ENCODE measurements around the gene CMC2.

The CMC2 gene

DNA sequence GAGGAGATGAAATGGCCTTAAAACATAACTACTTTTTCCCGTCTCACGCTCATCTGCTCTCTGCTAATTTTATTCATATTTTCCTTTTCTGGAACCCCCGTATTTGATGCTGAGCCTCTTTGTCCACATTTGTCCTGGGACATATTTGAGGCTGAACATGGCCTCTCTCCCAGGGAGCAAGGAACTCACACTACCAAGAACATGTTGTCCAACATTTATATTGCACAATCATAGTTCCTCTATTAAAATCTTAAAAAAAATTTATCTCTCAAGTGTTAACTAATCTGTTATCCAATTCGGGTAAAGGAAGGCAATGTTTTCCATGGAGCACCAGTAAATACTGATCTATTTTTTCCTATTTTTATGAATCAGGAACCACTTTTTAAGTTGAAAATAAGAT is 60.2 kb downstream of the CMC2 start:
- H3K4me1 Mint-ChIP-seq = no peaks in the 10 kb centered on the region
- H3K27me3 Mint-ChIP-seq = peaks cover 9 to 12% of the 10 kb centered on the region in 2 donors
- no peak overlapping the region for H3K27ac Mint-ChIP-seq
- peaks cover 4 to 5% of the 10 kb centered on the region in 2 donors for H3K9me3 Mint-ChIP-seq
- DNase-seq = no peak
- no peaks in the 10 kb centered on the region for H3K36me3 Mint-ChIP-seq
- ATAC-seq (replicated peaks) = no peak
- no peak overlapping the region for H3K4me3 Mint-ChIP-seq

DNA sequence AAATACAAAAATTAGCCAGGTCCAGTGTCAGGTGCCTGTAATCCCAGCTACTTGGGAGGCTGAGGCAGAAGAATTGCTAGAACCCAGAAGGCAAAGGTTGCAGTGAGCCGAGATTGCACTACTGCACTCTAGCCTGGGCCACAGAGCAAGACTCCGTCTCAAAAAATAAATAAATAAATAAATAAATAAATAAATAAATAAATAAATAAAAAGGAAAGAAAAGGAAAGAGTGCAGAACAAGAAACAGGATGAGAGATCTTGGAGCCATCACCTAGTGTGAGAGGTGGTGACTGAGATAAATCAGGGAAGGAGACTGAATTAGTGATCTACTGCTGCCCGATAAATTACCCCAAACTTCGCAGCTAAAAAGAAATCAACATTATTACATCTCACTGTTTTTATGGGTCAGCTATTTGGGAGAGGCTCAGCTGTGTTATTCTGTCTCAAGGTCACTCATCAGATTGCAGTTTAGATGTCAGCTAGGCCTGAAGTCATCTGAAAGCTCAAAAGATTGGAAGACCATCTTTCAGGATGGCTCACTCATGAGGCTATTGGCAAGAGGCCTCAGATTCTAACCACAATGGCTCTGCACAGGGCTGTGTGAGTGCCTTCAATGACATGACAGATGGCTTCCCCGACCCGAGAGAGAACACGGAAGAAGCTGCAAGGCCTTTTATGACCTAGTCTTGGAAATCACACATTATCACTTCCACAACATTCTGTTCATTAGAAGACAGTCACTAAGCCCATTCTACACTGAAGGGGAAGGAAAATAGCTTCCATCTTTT is 66.4 kb downstream of the CMC2 start:
- Mint-ChIP-seq H3K4me3 (no peak overlapping the region), H3K4me1 (no peaks in the 10 kb centered on the region), H3K27ac (no peak overlapping the region), H3K36me3 (no peaks in the 10 kb centered on the region), H3K9me3 (peaks cover 4 to 5% of the 10 kb centered on the region in 2 donors), H3K27me3 (peaks cover 9 to 12% of the 10 kb centered on the region in 2 donors)
- ATAC-seq (replicated peaks) (no peak), DNase-seq (no peak)

DNA sequence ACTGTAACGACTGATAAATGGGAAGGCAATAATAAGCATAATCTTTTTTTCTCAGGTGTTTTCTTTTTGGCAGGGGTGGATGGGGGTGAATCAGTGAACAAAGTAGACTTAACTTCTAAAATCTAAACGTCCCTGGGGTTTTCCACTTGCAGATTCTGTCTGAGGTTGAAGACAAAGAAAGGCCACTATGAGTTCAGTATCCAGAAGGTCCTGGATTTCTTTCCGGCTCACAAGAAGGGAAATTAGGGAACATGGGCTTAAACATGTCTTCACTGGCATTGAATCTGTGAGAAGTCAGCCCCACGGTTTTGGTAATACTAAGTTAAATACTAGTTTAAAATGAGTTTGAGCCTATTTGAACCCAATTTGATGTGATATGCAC is 67.8 kb downstream of the CMC2 start:
- H3K4me1 Mint-ChIP-seq = no peaks in the 10 kb centered on the region
- DNase-seq = no peak
- ATAC-seq (replicated peaks) = no peak
- peaks cover 4 to 5% of the 10 kb centered on the region in 2 donors for H3K9me3 Mint-ChIP-seq
- peaks cover 21 to 26% of the 10 kb centered on the region in 2 donors for H3K27me3 Mint-ChIP-seq
- H3K27ac Mint-ChIP-seq = no peak overlapping the region
- H3K4me3 Mint-ChIP-seq = no peak overlapping the region
- no peaks in the 10 kb centered on the region for H3K36me3 Mint-ChIP-seq

DNA sequence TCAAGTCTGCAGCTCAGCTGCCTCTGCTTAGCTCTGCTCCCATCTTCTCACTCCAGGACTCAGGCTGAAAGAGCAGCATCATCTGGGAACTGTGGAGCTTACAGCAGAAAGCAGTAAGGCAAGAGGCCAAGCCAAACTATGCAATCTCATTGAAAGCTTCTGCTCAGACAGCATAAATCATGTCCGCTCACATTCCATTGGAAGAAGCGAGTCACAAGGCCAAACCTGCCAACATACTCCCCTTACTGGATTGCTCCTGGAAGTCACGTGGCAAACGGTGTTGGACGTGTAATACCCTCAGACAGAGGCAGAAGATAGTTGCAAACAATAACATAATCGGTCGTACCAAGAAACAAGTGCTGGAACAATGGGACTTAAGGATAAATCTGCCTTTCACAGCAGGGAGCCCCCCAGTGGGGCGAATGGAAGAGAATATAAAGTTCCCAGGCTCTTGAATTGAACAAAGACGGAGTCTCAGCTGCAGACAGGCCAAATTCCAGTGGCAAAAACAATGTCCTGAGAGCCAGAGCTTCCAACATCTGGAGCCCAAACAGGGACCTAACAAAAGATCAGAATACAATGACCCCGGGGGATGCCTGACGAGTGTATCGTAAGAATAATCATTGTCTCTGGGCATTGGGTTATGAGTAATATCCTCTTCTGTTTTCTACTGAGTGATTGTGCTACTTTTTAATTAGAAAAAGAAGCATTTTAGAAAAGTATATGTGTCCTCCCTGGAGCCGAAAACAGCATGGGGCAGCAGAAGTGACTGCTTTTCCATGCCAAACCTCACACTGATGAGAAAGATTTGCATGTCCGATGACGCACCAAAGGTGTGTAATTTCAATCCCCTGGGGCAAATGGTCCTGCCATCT is 68.4 kb downstream of the CMC2 start:
- Mint-ChIP-seq H3K4me3 (no peak overlapping the region), H3K27me3 (peaks cover 27 to 33% of the 10 kb centered on the region in 2 donors), H3K36me3 (no peaks in the 10 kb centered on the region), H3K27ac (no peak overlapping the region), H3K4me1 (no peaks in the 10 kb centered on the region), H3K9me3 (peaks cover 0 to 5% of the 10 kb centered on the region in 2 donors)
- DNase-seq (no peak), ATAC-seq (replicated peaks) (no peak)

DNA sequence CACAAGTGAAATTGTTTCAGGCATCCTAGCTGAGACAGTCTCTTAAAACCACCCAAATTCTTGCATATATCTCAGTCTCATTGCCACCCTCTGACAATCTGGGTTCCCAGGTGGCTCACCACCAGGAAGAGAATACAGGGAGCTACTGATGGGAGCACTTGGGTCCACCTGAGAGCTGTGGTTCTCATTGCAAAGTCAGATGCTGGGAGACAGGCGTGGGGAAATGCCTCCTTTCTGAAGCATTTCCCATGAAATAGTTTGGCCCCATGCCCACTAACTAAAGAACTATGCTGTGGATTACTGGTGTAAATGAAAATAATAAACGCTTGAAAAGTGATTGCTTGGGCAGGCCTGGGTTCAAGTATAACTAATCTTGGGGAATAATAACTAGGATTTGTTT is 70.3 kb downstream of the CMC2 start:
- peaks cover 6 to 11% of the 10 kb centered on the region in 2 donors for H3K4me1 Mint-ChIP-seq
- DNase-seq = no peak
- H3K9me3 Mint-ChIP-seq = no peaks in the 10 kb centered on the region
- no peak overlapping the region for H3K4me3 Mint-ChIP-seq
- no peaks in the 10 kb centered on the region for H3K36me3 Mint-ChIP-seq
- ATAC-seq (replicated peaks) = no peak
- no peak overlapping the region for H3K27ac Mint-ChIP-seq
- peaks cover 40 to 45% of the 10 kb centered on the region in 2 donors for H3K27me3 Mint-ChIP-seq

DNA sequence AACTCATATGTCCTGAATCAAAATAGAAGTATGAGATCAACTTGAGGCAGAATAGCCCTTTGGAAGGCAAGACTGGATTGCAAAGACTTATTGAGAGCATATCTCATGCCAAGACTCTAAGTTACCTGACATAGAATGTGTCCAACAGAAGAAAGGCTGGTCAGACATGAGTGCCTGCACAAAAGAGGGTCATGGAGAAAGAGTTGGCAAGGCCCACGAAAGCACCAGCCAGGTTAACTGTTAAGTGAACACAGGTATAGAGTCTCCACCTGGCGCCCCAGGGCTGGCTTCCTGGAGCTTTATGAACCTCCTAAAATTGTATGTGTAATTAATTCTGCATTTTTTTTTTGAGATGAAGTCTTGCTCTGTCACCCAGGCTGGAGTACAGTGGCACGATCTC is 71.0 kb downstream of the CMC2 start:
- ATAC-seq (replicated peaks) (no peak), DNase-seq (no peak)
- Mint-ChIP-seq H3K36me3 (no peaks in the 10 kb centered on the region), H3K4me3 (no peak overlapping the region), H3K27ac (no peak overlapping the region), H3K4me1 (peaks cover 6 to 11% of the 10 kb centered on the region in 2 donors), H3K27me3 (peaks cover 40 to 45% of the 10 kb centered on the region in 2 donors), H3K9me3 (no peaks in the 10 kb centered on the region)

DNA sequence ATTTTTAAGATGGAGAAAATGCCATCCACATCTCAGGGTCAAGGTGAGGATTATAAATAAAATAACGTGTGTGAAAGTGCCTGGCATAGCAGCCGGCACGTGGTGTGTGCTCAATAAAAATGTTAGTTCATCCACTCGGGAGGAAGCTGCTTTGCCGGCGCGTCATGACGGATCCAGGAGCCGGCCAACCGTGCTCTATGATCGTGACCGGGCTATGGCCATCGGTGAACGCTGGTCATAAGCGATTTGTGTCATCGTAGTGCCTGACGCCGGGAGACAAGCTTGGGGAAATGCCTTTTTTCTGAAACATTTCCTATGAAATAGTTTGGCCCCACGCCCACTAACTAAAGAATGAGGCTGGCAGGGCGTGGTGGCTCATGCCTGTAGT is 74.0 kb downstream of the CMC2 start:
- DNase-seq (no peak), ATAC-seq (replicated peaks) (peak; percentile 19 to 23)
- H3K36me3 Mint-ChIP-seq = peaks cover 0 to 5% of the 10 kb centered on the region in 2 donors
- peaks cover 4 to 6% of the 10 kb centered on the region in 2 donors for H3K9me3 Mint-ChIP-seq
- H3K27ac Mint-ChIP-seq = no peak overlapping the region
- peak overlapping the region; percentile 73 to 75 for H3K4me3 Mint-ChIP-seq
- peaks cover 6 to 11% of the 10 kb centered on the region in 2 donors for H3K4me1 Mint-ChIP-seq
- peaks cover 57 to 59% of the 10 kb centered on the region in 2 donors for H3K27me3 Mint-ChIP-seq

DNA sequence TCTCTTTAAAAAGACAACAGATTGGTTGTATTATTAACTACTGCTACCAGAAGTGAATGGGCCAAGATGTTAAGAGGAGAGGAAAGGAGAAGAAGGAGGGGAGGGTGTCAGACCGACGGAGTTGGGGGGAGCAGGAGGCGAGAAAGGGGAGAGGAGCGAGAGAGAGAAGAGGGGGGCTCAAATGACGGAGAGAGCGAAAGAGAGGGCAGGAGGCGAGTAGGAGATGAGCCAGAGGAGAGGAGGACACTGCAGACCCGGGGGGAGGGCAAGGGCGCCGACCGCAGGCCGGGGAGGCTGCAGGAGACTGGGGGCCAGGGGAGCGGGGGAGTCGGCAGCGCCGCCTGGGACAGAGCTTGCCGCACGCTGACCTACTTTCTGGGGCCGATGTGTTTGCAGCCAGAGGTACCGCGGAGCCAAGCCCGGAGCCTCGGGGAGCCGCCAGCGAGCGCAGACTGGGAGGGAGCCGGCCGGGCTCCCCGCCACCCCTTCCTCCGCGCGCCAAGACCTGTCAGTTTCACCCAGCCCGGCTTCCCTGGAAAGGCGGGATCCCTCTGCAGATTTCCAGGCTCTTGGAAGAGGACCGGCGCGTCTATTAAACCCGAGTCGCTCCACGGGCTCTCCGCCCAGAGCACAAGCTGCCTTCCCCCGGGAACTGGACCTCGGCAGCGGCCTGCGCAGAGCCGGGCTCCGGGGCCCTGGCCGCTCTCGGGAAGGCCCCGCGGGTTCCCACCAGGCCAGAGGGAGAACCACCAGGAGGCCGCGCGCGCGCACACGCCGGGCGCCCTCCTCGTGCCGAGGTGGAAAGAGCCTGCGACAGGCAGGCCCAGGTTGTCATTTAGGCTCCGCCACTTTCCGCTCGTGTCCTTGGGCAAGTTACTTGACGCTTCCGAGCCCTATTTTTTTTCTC is 74.6 kb downstream of the CMC2 start:
- DNase-seq = no peak
- Mint-ChIP-seq H3K27me3 (peaks cover 63 to 65% of the 10 kb centered on the region in 2 donors), H3K4me3 (peak overlapping the region; percentile 73 to 75), H3K4me1 (peaks cover 6 to 11% of the 10 kb centered on the region in 2 donors), H3K36me3 (peaks cover 0 to 5% of the 10 kb centered on the region in 2 donors), H3K27ac (peak overlapping the region; percentile 4), H3K9me3 (peaks cover 4 to 6% of the 10 kb centered on the region in 2 donors)
- peak; percentile 57 to 65 for ATAC-seq (replicated peaks)

DNA sequence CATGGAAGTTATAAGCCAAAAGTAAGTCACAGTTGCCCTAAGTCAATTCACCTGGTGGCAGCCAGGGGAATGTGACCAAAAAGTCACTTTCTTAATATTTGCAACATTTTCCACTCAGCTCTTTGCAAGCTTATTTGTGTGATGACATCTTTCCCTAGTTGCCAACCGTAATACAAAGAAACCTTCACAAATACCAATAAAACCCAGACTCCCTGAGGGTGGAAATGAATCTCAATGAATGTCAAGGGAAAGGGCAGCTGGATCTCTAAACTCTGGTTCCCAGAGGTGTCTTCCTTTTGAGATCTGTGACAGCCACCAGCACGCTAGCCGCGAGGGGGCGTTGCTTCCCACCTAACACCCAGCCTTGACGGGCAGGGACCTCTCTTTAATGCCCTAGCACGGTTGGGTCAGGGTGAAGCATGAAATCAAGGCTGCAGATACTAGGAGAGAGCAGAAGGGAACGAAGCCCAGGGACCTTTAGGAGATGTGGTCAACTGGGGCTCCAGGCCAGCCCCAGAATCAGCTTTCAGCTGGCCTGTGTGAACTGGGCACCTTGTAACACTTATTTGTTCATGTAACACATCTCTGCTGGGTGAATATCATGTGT is 82.2 kb downstream of the CMC2 start:
- DNase-seq (no peak), ATAC-seq (replicated peaks) (peak; percentile 52 to 61)
- Mint-ChIP-seq H3K4me1 (peaks cover 0 to 2% of the 10 kb centered on the region in 2 donors), H3K36me3 (peaks cover 0 to 5% of the 10 kb centered on the region in 2 donors), H3K4me3 (no peak overlapping the region), H3K27ac (no peak overlapping the region), H3K27me3 (peaks cover 23 to 39% of the 10 kb centered on the region in 2 donors), H3K9me3 (peaks cover 4 to 6% of the 10 kb centered on the region in 2 donors)

DNA sequence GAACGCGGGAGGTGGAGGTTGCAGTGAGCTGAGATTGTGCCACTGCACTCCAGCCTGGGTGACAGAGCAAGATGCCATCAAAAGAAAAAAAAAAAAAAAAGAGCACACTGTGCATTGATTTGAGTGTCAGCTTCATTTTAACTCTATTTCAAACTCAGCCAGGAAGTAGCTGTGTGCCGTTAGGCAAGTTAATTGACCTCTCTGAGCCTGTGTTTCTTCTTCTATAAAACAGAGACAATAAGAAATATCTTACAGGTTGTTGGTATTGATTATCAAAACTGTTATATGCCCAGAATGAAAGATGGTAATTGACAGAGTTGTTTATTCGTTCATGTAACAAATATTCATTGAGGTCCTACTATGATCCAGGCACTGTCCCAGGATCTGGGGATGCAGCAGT is 83.3 kb downstream of the CMC2 start:
- Mint-ChIP-seq H3K27me3 (peaks cover 26 to 42% of the 10 kb centered on the region in 2 donors), H3K4me1 (peaks cover 0 to 2% of the 10 kb centered on the region in 2 donors)

More for the DNA sequence above, 83.3 kb downstream of the CMC2 start:
- H3K36me3 Mint-ChIP-seq = peaks cover 0 to 4% of the 10 kb centered on the region in 2 donors
- H3K27ac Mint-ChIP-seq = no peak overlapping the region
- ATAC-seq (replicated peaks) (no peak), DNase-seq (no peak)
- H3K4me3 Mint-ChIP-seq = no peak overlapping the region
- H3K9me3 Mint-ChIP-seq = peaks cover 3 to 4% of the 10 kb centered on the region in 2 donors

Data from stimulated activated naive B cell treated with anti-CD40 and anti-IgM and Interleukin-4, amounts not matched to agents 10 μg/mL and 1 μg/mL and 100 μg/mL, for 72 hours (primary cell).